NB4 (cell line): ENCODE results near the gene PEMT.

Experiments used
- CTCF ChIP-seq: IDR thresholded peaks from one replicate; pipeline ENCODE4 v1.5.1; 2012; ENCODE audit warnings: low read depth, low read length
- POLR2A ChIP-seq: IDR thresholded peaks from 2 replicates; pipeline ENCODE4 v1.6.1; 2011; ENCODE audit warnings: mild to moderate bottlenecking; ENCODE audit not compliant: insufficient read length; ENCODE audit errors: extremely low read depth

DNA sequence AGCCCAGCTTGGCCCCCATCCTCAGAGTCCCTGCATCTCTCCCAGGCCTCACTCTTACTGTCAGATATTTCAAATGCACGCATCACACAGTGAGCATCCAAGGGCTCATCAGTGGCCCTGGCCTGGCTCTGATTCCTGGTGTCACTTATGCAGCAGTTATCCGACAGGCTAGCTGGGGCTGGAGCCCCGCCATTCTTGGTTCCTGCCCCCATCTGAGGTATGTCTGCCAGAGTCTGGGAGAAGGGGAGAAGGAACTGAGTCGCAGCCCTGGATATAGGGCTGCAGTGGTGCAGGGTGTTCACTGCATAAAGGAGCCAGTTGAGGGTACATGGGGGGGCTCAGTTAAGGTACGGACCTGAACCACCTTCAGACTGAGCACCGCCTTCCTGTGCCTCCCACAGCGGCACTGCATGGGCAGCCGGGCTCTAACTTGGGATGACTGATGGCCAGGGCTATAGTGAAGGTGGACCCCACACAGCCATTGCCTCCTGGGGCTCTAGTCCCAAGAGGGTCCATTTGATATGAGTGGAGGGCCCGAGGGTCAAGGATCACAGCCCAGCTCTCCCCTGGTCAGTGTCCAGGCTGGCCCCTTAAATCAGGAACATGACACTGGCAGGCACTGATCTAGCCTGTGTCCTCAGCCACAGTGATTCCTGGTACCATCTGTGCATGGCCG, 93.5 kb downstream of the PEMT start:
- TF ChIP-seq CTCF (no peak), POLR2A (no peak)
